ENCODE data around the gene HIPK4. TPM values are rescaled to one million over a fixed set of nuclear protein-coding genes. Genes with fewer than 3 reads are reported as not detected.
"Not testable (repeated sequence)": the region's sequence is repeated elsewhere in the genome, so short reads cannot be mapped to it uniquely, and the experiment has no call there.

HIPK4 gene
- total and polyA plus RNA-seq, 2 experiments from 2014 or later = 0.21 to 0.52 TPM

GRCh38 chr19:40431698-40432097 is 41.7 kb upstream of the HIPK4 start (continued):
- TF ChIP-seq REST (IDR thresholded peaks at IDR 0.05; ENCODE audit: unreplicated experiment) = no peak
- no peak for TF ChIP-seq CTCF (conservative IDR thresholded peaks at IDR 0.05; ENCODE audit: low read depth in 2 of 2)
- TF ChIP-seq CREB1 (CRISPR knock-in tag; IDR thresholded peaks at IDR 0.05; ENCODE audit: low read depth) = no peak
- TF ChIP-seq POLR2AphosphoS5 (IDR thresholded peaks at IDR 0.05; ENCODE audit: low read depth) = no peak
- no peak for TF ChIP-seq STAT1 (IDR thresholded peaks at IDR 0.05; ENCODE audit: unreplicated experiment)

- not testable (repeated sequence) for H3K4me3 ChIP-seq; H3K4me3 Mint-ChIP-seq; H3K9me3 Mint-ChIP-seq; ATAC-seq; H3K27ac ChIP-seq (ENCODE audit: low read depth); H3K27ac Mint-ChIP-seq; H3K27me3 ChIP-seq (ENCODE audit: insufficient read depth); H4K20me1 ChIP-seq (replicated peaks; ENCODE audit: insufficient read depth); H3K79me2 ChIP-seq (replicated peaks; ENCODE audit: insufficient read depth); H3K9me2 ChIP-seq (ENCODE audit: insufficient read depth); H3K36me3 Mint-ChIP-seq (ENCODE audit: low read depth); H3K4me2 ChIP-seq; DNase-seq (ENCODE audit: low spot score); H2AFZ ChIP-seq; H3K36me3 ChIP-seq (ENCODE audit: insufficient read depth)
- Mint-ChIP-seq H3K27me3 (ENCODE audit: insufficient read depth, low read depth, poor library complexity) (peaks cover 17% of the 10 kb centered on the region), H3K4me1 (peaks cover 16% of the 10 kb centered on the region)
- Histone ChIP-seq H3K4me1 (ENCODE audit: insufficient read depth) (peaks cover 10% of the 10 kb centered on the region; the same call in 1 of the 2 replicates), H3F3A (replicated peaks; ENCODE audit: low read depth) (peaks cover 21% of the 10 kb centered on the region)
Observed at GRCh38 chr19:40430242-40430641, 40.3 kb upstream of the HIPK4 start.

GRCh38 chr19:40428197-40428596 is 38.2 kb upstream of the HIPK4 start:
- not testable (repeated sequence) for H3K4me2 ChIP-seq; H3F3A ChIP-seq (replicated peaks; ENCODE audit: low read depth)

More at GRCh38 chr19:40428197-40428596, 38.2 kb upstream of the HIPK4 start:
- H3K4me1 ChIP-seq (ENCODE audit: insufficient read depth) = peaks cover 14% of the 10 kb centered on the region
- H3K79me2 ChIP-seq (replicated peaks; ENCODE audit: insufficient read depth); H3K27ac ChIP-seq (ENCODE audit: low read depth); H3K36me3 Mint-ChIP-seq (ENCODE audit: low read depth); H4K20me1 ChIP-seq (replicated peaks; ENCODE audit: insufficient read depth); ATAC-seq; H3K27me3 ChIP-seq (ENCODE audit: insufficient read depth); DNase-seq (ENCODE audit: low spot score); H3K9me2 ChIP-seq (ENCODE audit: insufficient read depth); H3K4me3 Mint-ChIP-seq; H2AFZ ChIP-seq; H3K27ac Mint-ChIP-seq; H3K36me3 ChIP-seq (ENCODE audit: insufficient read depth); H3K9me3 Mint-ChIP-seq; H3K4me3 ChIP-seq: not testable (repeated sequence)
- Mint-ChIP-seq H3K27me3 (ENCODE audit: insufficient read depth, low read depth, poor library complexity) (peaks cover 13% of the 10 kb centered on the region), H3K4me1 (peaks cover 14% of the 10 kb centered on the region)
